Measurements from ENCODE around the gene PPP4C. TPM values are rescaled to one million over a fixed set of nuclear protein-coding genes. Genes with fewer than 3 reads are reported as not detected.

Gene PPP4C
- total RNA-seq, 1 experiment from 2014 or later = 246 TPM

GRCh38 chr16:30108059-30108850 is 32.5 kb downstream of the PPP4C start:
- no TSS peak for BruUV-seq (replicated peaks)
- TF ChIP-seq, protein P1, sequence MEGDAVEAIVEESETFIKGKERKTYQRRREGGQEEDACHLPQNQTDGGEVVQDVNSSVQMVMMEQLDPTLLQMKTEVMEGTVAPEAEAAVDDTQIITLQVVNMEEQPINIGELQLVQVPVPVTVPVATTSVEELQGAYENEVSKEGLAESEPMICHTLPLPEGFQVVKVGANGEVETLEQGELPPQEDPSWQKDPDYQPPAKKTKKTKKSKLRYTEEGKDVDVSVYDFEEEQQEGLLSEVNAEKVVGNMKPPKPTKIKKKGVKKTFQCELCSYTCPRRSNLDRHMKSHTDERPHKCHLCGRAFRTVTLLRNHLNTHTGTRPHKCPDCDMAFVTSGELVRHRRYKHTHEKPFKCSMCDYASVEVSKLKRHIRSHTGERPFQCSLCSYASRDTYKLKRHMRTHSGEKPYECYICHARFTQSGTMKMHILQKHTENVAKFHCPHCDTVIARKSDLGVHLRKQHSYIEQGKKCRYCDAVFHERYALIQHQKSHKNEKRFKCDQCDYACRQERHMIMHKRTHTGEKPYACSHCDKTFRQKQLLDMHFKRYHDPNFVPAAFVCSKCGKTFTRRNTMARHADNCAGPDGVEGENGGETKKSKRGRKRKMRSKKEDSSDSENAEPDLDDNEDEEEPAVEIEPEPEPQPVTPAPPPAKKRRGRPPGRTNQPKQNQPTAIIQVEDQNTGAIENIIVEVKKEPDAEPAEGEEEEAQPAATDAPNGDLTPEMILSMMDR (conservative IDR thresholded peaks at IDR 0.05) = no peak
- no peak for TF ChIP-seq EZH2 (IDR thresholded peaks at IDR 0.05; ENCODE audit: low read depth)
- ChIA-PET CTCF (no interaction called here), POLR2A (ENCODE audit: unreplicated experiment) (no interaction called here)
- Histone ChIP-seq H3K79me2 (ENCODE audit: low read depth) (no peaks in the 10 kb centered on the region), H3K4me2 (no peak overlapping the region), H3K4me3 (no peak overlapping the region), H3K27me3 (ENCODE audit: insufficient read depth, low read depth) (no peaks in the 10 kb centered on the region), H3K27ac (no peak overlapping the region), H3K4me1 (replicated peaks; ENCODE audit: insufficient read depth) (peaks cover 41% of the 10 kb centered on the region), H3K9me2 (ENCODE audit: insufficient read depth) (no peaks in the 10 kb centered on the region), H3K9me3 (ENCODE audit: insufficient read depth, low read depth) (no peaks in the 10 kb centered on the region), H3K36me3 (ENCODE audit: low read depth) (no peaks in the 10 kb centered on the region), H3F3A (ENCODE audit: insufficient read depth, low read depth) (peaks cover 35% of the 10 kb centered on the region), H2AFZ (no peak overlapping the region), H4K20me1 (ENCODE audit: insufficient read depth) (no peaks in the 10 kb centered on the region)
- intact Hi-C loops (cut with micrococcal nuclease; ENCODE audit: unreplicated experiment) = no loop called here
- no peak for DNase-seq

GRCh38 chr16:30110661-30111060 is 34.9 kb downstream of the PPP4C start:
- POLR2A ChIA-PET (ENCODE audit: unreplicated experiment) = interaction anchor here (0.6 to 0.7 kb wide), 3 partner anchors 37 to 303 kb away, joined by 3 to 7 read pairs (median 3); no protein-coding TSS in a partner anchor
- peak in 1 of 2 experiments; percentile 61 for DNase-seq
- H3K4me1 ChIP-seq (replicated peaks; ENCODE audit: insufficient read depth) = peaks cover 44% of the 10 kb centered on the region

GRCh38 chr16:30112197-30113030 is 36.6 kb downstream of the PPP4C start:
- Histone ChIP-seq H4K20me1 (ENCODE audit: insufficient read depth) (peaks cover 3% of the 10 kb centered on the region; the same call in 1 of the 2 replicates), H3K4me2 (peak overlapping the region; percentile 72), H3K79me2 (ENCODE audit: low read depth) (no peaks in the 10 kb centered on the region), H3K4me1 (replicated peaks; ENCODE audit: insufficient read depth) (peaks cover 55% of the 10 kb centered on the region), H3K9me2 (ENCODE audit: insufficient read depth) (no peaks in the 10 kb centered on the region), H3F3A (ENCODE audit: insufficient read depth, low read depth) (peaks cover 49% of the 10 kb centered on the region), H3K4me3 (no peak overlapping the region), H2AFZ (no peak overlapping the region), H3K27me3 (ENCODE audit: insufficient read depth, low read depth) (no peaks in the 10 kb centered on the region), H3K36me3 (ENCODE audit: low read depth) (no peaks in the 10 kb centered on the region), H3K27ac (no peak overlapping the region), H3K9me3 (ENCODE audit: insufficient read depth, low read depth) (no peaks in the 10 kb centered on the region)
- CTCF ChIA-PET = interaction anchor here (0.6 to 2.1 kb wide), 8 partner anchors 9 to 297 kb away, joined by 3 to 19 read pairs (median 7); partner anchors contain the start of gene CORO1A
- POLR2A ChIA-PET (ENCODE audit: unreplicated experiment) = interaction anchor here (0.5 kb wide), 1 partner anchor 20 kb away, joined by 9 read pairs; no protein-coding TSS in a partner anchor
- intact Hi-C loops (cut with micrococcal nuclease; ENCODE audit: unreplicated experiment) = loop anchor here (5.0 kb wide), 1 partner anchor 545 kb away; the partner anchor contains the start of gene FBRS
- no peak for TF ChIP-seq EZH2 (IDR thresholded peaks at IDR 0.05; ENCODE audit: low read depth)
- TF ChIP-seq, protein P1 (conservative IDR thresholded peaks at IDR 0.05) = peak; percentile 67
- BruUV-seq (replicated peaks) = TSS peak; percentile 1
- DNase-seq = peak; percentile 49 to 71

More at GRCh38 chr16:30110661-30111060, 34.9 kb downstream of the PPP4C start:
- no peaks in the 10 kb centered on the region for H3K79me2 ChIP-seq (ENCODE audit: low read depth)
- no peak overlapping the region for H2AFZ ChIP-seq
- no peaks in the 10 kb centered on the region for H4K20me1 ChIP-seq (ENCODE audit: insufficient read depth)
- no peaks in the 10 kb centered on the region for H3K9me2 ChIP-seq (ENCODE audit: insufficient read depth)
- TF ChIP-seq EZH2 (IDR thresholded peaks at IDR 0.05; ENCODE audit: low read depth) = no peak
- TF ChIP-seq, protein P1 (conservative IDR thresholded peaks at IDR 0.05) = no peak
- H3K4me2 ChIP-seq = no peak overlapping the region
- H3K36me3 ChIP-seq (ENCODE audit: low read depth) = no peaks in the 10 kb centered on the region
- BruUV-seq (replicated peaks) = no TSS peak
- H3K27me3 ChIP-seq (ENCODE audit: insufficient read depth, low read depth) = no peaks in the 10 kb centered on the region
- CTCF ChIA-PET = no interaction called here
- H3K9me3 ChIP-seq (ENCODE audit: insufficient read depth, low read depth) = no peaks in the 10 kb centered on the region
- intact Hi-C loops (cut with micrococcal nuclease; ENCODE audit: unreplicated experiment) = loop anchor here (5.0 kb wide), 1 partner anchor 547 kb away; the partner anchor contains the start of gene FBRS
- H3F3A ChIP-seq (ENCODE audit: insufficient read depth, low read depth) = peaks cover 39% of the 10 kb centered on the region
- no peak overlapping the region for H3K27ac ChIP-seq
- no peak overlapping the region for H3K4me3 ChIP-seq

Measured in PC-9 (cell line).